Jurkat, Clone E6-1 (cell line): ENCODE data around the gene PARP8.
"Not testable (repeated sequence)": the region's sequence is repeated elsewhere in the genome, so short reads cannot be mapped to it uniquely, and the experiment has no call there.

Source experiments
- DNase-seq: peaks from one replicate; pipeline ENCODE4 v3.0.0-alpha.2; 2011; ENCODE audit warnings: low read depth, low spot score
- H3K4me3 ChIP-seq: 2 replicates; pipeline ENCODE4 v1.5.1; 2011; ENCODE audit warnings: mild to moderate bottlenecking, low read length, control low read depth, moderate library complexity

Gene PARP8

GRCh38 chr5:50763351-50763750, 96.9 kb downstream of the PARP8 start:
- no peak for DNase-seq
- no peak overlapping the region for H3K4me3 ChIP-seq

- no peak for DNase-seq
Measured at GRCh38 chr5:50763846-50764245, 97.4 kb downstream of the PARP8 start.

GRCh38 chr5:50766042-50766441, 99.6 kb downstream of the PARP8 start:
- H3K4me3 ChIP-seq: no peak overlapping the region
- DNase-seq: no peak

More at GRCh38 chr5:50763846-50764245, 97.4 kb downstream of the PARP8 start:
- no peak overlapping the region for H3K4me3 ChIP-seq

- no peak overlapping the region for H3K4me3 ChIP-seq
- no peak for DNase-seq
Measured at GRCh38 chr5:50766462-50766861, 100.0 kb downstream of the PARP8 start.

DNA sequence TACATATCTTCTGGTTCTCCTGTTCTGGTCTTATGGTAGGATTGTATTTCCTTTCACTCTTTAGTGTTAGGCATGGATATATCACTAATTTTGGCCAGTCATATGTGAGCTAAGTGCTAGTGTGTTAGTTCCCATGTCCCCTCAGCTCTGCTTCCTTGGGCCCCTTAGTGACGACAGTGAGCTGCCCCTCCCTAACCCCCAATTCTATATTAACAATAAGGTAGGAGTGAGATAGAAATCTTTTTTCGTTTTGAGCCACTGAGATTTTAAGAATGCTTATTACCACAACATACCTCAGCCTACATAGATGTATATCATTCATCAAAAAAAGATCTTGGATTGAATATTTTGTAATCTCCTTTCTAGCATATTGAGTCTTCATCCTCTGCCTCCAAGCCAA, 100.5 kb downstream of the PARP8 start:
- no peak for DNase-seq
- H3K4me3 ChIP-seq: no peak overlapping the region

- no peak overlapping the region for H3K4me3 ChIP-seq
- no peak for DNase-seq
Measured at GRCh38 chr5:50767588-50767987, 101.2 kb downstream of the PARP8 start.

- H3K4me3 ChIP-seq: no peak overlapping the region
- DNase-seq: no peak
Measured at GRCh38 chr5:50768634-50769033, 102.2 kb downstream of the PARP8 start.

- DNase-seq: no peak
- H3K4me3 ChIP-seq: no peak overlapping the region
Measured at GRCh38 chr5:50770441-50770840, 104.0 kb downstream of the PARP8 start.

- H3K4me3 ChIP-seq, DNase-seq: not testable (repeated sequence)
Measured at GRCh38 chr5:50774446-50775175, 108.2 kb downstream of the PARP8 start.

DNA sequence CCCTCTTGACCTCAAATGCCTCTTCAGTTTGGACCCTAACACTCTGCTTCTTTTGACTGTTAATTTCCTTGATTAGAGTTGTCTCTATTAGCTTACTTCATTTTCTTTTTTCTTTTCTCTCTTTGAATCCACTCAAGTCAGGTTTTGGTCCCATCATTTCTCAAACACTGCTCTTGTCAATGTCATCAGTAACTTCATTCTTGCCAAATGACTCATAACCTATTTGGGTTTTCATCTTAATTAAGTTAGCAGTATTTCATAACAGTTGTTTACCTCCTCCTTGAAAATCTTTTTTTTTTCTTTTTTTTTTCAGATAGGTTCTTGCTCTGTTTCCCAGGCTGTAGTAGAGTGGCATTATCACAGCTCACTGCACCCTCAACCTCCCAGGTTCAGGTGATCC, 119.6 kb downstream of the PARP8 start:
- H3K4me3 ChIP-seq: no peak overlapping the region
- no peak for DNase-seq

DNA sequence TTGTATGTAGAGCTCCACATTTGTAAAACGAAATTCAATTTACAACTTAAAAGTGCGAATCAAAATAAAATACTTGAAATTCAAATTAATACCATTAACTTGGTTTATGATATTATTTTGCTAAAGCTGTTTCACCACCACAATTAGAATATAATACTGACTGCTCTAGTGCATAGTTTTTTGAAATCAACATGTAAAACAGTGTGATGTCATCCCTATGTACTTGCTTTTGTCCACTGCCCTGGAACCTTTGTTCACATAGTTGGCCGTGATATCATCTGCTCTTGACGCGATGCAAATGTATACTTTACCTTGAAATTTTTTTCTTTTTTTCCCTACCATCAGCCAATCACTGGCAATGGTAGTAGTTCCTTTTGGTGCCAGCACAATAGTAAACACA, 125.4 kb downstream of the PARP8 start:
- DNase-seq: no peak
- no peak overlapping the region for H3K4me3 ChIP-seq

DNA sequence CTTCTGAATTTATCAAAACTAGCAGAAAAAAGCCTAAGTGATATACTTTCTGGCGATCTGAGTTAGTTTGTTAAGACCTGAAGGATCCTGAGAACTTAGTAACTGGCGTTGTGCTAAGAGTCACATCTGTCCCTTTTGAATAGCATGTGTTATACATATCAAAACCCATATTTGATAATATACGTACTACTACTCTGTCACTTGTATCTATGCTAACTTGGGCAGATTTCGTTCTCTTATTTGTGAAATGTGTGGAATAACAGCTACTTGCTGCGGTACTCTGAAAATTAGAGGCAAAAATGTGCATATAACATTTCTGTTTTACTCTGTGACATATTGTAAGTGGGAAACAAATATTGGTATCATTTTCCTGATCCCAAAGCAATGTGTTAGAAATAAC, 126.4 kb downstream of the PARP8 start:
- no peak for DNase-seq
- no peak overlapping the region for H3K4me3 ChIP-seq

- no peak overlapping the region for H3K4me3 ChIP-seq
- no peak for DNase-seq
Measured at GRCh38 chr5:50794812-50795211, 128.4 kb downstream of the PARP8 start.

DNA sequence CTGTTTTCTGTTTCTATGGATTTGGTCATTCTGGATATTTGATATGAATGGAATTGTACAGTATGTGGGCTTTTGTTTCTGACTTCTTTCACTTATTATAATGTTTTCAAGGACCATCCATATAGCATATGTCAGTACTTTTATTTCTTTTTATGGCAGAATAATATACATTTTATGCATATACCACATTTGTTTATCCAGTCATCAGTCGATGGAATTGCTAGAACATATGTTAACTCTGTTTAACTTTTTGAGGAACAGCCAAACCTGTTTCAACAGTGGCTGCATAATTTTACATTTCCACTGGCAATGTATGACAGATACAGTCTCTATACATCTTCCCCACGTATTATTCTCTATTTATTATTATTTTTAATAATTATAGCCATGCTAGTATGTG, 131.6 kb downstream of the PARP8 start:
- H3K4me3 ChIP-seq: no peak overlapping the region
- DNase-seq: no peak

DNA sequence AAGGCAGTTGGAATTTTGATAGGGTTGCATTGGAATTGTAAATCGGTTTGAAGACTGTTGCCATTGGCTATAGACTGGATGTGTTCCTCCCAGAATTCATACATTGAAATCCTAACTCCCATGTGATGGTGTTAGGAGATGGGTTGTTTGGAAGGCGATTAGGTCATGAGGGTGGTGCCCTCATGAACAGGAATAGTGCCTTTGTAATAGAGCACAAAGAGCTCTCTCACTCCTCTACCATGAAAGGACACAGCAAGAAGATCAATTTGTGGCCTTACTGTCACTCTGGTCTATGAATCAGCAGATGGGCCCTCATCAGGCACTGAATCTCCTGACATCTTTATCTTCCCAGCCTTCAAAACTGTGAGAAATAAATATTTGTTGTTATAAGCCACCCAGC, 133.2 kb downstream of the PARP8 start:
- H3K4me3 ChIP-seq: no peak overlapping the region
- DNase-seq: no peak

DNA sequence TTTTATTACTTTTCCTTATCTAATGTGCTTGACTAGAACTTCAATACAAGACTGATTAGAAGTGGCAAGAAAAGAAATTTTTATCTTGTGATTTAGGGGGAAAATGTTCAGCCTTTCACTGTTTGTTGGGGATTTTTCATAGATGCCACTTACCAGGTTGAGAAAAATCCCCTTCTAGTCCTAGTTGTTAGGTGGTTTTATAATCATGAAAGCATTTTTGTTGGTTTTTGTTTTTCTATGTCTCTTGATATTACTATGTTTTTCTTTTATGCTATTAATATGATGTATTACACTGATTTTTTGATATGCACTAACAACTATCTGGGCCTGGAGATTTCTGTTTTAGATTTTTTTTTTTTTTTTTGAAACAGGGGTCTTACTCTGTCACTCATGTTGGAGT, 134.0 kb downstream of the PARP8 start:
- H3K4me3 ChIP-seq: no peak overlapping the region
- DNase-seq: no peak

DNA sequence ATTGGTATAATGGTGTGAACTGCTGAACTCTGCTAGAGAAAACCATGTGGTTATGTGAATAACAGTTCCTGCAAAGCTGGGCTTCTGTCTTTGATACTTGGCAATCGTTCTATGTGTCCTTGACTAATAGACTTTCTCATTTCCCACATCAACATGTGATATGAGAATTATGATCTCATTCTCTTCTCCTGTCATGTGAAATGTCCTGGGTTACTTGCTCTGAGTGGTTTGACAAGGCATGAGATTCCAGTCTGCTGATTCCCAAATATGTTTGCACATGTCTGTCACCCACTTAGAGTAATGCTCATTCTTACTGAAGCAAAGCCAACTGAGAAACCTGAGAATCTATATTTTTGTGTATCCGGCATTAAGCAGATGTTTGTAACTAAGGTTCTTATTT, 141.2 kb downstream of the PARP8 start:
- no peak overlapping the region for H3K4me3 ChIP-seq
- no peak for DNase-seq

- H3K4me3 ChIP-seq: no peak overlapping the region
- no peak for DNase-seq
Measured at GRCh38 chr5:50808406-50808805, 142.0 kb downstream of the PARP8 start.

- DNase-seq, H3K4me3 ChIP-seq: not testable (repeated sequence)
Measured at GRCh38 chr5:50811746-50812145, 145.3 kb downstream of the PARP8 start.

DNA sequence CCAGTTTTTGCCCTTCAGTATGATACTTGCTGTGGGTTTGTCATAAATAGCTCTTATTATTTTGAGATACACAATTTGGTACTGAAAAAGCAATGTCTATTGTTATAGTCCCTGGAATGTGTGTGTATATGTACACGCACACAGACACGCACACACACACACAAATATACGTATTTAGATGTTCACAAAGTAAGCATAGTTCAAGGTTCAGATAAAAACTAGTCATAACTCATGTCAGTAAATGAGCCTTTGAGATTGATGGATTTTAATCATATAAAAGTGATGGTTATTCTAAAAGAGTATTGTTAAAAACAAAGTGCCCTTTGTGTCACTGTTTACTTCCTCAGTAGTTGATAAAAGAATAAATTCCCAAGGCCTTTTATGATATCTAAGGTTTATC, 147.3 kb downstream of the PARP8 start:
- no peak overlapping the region for H3K4me3 ChIP-seq
- no peak for DNase-seq

DNA sequence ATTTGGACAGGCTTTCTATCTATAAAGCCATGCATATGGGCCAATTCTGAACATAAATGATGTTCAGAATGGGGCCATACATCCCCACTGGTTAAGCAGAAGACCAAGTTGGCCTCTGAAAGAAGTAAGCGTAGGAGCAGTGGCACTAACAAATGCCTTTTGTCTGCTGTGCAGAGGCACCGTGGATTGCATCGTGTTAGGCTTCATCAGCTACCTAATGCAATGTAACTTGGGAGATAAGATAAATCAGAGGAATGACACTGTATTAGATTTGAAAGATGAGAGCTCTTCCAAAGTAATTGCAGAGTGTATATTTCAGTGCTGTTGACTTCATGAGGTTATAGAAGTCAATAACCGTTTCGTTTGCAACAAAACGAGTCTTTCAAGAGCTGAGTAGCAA, 148.1 kb downstream of the PARP8 start:
- no peak for DNase-seq
- no peak overlapping the region for H3K4me3 ChIP-seq
